HG02981 (cell line): Measurements from ENCODE around the gene SIGLEC11.
"Not testable (repeated sequence)": the region's sequence is repeated elsewhere in the genome, so short reads cannot be mapped to it uniquely, and the experiment has no call there.

Experiments used
- ATAC-seq: cut with Tn5 transposase; IDR thresholded peaks from one replicate; pipeline ENCODE4 v1.9.1; 2021; ENCODE audit warnings: mild to moderate bottlenecking, moderate library complexity; ENCODE audit not compliant: unreplicated experiment

SIGLEC11 gene

DNA sequence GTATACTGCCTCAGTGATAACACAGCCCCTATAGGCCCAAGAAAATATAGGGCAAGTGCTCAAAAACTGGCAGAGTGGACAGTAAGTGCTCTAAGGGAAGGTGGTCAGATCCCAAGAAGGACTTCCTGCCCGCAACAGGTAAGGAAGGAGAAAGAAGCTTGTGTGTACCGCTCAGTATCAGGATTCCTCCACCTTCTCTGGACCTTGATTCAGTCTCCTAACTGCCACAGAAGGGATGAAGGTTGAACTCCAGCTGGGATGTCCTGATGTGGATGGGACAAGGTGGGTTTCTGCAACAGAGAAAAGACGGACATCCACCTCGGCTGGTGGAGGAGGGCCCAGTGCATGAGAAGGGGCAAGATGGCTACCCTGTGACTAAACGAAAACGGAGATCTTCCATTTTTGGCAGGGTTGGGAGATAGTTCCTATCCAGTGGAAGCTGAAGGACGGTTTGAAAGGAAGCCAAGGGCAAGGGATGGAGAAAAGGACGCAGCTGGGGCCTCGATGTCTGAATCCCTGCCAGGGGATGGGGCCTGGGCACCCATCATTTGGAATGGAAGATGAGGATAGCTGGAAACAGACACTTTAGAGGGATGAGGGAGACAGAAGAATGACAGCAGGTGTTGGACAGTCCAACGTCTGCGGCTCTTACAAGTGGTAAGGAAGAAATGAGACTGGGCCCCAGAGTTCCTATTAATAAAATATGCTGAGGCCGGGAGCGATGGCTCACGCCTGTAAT is 33.3 kb downstream of the SIGLEC11 start:
- ATAC-seq: no peak

DNA sequence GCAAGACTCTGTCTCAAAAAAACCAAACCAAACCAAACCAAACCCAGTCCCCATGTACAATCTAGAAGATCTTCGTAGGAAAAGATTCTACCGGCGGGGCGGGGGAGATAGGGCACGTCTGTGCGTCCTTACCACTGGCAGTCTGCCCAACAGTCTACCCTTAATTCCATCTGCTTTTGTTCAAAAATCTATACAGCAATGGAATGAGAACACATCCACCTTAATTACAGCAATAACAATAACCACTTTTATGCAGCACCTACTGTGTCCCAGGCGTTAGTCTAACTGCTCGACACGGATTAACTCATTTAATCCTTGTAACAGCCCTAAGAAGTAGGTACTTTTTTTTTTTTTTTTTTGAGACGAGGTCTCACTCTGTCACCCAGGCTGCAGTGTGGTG is 34.5 kb downstream of the SIGLEC11 start:
- no peak for ATAC-seq

DNA sequence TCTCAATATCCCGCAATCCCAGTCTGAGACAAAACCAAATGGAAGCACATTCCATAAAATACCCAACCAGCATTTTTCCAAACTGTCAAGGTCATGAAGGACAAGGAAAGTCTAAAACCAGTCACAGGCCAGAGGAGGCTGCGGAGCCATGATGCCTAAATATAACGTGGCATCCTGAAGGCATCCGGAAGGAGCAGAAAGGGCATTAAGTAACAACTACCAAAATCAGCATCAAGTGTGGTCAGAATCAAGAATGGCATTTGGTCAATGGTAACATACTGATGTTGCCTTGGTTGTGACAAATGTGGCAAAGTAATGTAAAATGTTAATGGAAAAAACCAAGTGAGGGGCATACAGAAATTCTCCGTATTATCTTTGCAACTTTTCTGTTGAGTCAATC is 35.5 kb downstream of the SIGLEC11 start:
- no peak for ATAC-seq

DNA sequence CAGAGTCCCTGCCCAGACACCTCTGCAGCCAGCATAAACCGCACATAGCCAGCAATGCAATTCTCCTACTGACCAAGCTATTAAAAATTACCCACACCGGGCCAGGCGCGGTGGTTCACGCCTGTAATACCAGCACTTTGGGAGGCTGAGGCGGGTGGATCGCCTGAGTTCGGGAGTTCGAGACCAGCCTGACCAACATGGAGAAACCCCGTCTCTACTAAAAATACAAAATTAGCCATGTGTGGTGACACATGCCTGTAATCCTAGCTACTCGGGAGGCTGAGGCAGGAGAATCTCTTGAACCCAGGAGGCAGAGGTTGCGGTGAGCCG is 36.1 kb downstream of the SIGLEC11 start:
- ATAC-seq: not testable (repeated sequence)

DNA sequence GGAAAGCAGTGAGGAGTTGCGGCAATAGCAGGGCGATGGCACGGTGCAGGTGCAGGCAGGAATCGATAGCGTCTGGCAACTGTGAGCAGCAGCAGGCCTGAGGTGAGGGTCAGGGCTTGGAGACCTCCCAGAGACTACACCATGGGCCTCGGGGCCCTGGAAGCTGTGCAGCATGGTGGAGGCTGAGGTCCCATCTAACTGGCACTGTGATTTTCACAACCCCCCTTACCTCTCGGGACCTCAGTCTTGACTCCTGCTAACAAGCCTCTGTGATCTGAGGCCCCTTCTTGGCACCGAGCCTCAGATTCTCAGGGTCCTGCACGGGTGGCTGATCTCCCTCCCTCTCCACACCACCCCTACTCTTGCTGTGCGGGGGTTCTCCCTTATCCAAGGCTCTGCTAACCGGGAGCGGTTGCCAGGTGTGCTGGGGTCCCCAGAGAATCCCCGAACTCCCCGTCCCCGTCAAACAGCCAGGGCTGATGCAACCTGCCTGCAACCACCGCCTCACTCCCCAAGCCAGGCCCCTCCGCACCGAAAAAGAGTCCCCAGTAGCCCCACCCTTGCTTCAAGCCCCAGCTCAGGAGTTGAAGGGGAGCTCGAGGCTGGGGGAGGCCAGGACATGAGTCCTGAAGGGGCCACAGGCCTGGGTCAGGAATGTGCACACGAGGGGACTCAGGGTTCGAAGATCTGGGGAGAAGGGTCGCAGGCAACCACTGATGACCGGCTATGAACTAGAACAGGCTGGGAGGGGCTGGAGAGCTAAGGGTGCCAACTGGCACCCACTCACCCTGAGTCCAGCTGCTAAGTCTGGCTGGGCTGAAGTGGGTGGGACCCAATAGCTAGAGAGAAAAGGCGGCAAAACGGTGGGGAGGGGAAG is 36.7 kb downstream of the SIGLEC11 start:
- ATAC-seq: no peak

DNA sequence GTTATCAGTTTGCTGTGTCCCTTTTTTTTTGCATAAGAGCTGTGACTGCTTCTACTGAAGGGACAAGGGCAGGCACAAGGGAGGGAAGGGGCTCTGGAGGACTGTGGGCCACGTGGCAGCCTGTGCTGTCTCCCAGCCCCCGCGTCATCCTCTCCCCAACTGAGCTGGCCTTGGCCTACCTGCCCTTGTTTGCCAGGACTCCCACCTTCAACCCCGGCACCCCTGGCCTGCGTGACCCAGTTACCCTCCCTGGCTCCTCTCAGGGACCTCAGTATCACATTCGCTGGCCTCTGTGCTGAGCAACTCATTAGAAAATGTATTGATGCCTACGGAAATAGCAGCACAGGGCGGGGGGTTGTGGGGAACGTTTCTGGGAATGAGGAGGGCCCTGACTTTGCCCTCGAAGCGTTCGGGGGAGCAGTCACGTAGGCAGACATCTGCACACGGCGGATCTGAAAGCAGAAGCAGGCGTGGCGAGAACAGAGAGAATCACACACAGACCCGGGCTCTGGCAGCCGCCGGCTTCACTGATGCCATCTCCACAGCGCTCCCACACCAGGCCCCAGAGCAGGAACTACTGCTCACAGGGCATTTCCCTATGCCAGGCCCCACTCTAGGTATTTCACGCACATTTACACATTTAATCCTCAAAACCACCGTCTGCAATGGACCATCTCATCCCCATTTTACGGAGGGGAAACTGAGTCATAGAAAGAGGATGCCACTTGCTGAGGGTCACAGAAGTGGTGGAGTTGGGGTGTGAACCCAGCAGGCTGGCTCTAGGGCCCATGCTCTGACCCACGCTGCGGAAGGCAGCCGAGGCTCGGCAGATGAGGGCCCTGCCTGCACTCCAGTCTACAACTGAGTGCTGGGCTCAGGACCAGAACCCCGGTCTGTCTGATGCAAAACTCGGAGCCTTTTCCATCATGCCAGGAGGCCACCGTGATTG is 37.6 kb downstream of the SIGLEC11 start:
- no peak for ATAC-seq

DNA sequence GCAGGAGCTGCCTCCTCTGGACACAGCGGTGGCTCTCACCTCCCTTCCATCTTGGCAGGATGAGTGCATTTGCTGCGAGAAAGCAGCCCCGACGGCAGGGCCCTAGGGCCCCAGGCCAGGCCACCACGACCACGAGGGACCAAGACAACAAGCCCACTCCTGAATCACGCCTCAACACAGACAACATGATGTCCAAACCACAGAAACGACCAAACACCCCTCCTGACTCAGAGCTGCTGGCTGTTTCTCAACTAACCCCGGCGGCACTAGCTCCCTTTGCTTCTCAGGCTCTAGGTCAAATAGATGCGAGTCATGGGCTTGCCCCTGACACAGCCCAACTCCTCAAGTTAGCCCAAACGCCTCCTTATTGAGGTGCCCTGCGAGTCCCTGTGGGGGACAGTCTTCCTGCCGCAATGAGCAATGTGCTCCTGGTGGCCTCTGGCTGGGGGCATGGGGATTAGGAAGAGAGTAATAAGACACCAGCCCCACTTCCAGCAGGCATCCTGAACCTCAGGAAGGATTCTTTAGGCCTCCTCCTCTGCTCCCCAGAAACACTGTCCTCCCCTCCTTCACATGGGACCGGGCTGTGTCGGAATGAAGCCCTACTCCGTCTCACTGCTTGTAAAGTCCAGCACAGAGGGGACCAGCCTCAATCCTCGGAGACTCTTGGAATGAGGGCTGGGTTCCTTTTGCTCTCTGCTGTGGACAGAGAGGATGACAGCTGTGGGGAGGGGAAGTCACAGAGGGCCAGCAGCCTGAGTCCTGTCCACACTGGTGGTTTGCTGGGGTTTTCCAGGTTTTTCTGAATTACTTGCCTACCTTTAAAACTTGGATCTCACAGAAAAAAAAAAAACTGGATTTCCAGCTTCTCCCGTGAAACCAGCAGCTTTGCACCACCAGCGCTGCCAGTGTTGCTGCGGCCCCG is 38.8 kb downstream of the SIGLEC11 start:
- ATAC-seq: no peak

DNA sequence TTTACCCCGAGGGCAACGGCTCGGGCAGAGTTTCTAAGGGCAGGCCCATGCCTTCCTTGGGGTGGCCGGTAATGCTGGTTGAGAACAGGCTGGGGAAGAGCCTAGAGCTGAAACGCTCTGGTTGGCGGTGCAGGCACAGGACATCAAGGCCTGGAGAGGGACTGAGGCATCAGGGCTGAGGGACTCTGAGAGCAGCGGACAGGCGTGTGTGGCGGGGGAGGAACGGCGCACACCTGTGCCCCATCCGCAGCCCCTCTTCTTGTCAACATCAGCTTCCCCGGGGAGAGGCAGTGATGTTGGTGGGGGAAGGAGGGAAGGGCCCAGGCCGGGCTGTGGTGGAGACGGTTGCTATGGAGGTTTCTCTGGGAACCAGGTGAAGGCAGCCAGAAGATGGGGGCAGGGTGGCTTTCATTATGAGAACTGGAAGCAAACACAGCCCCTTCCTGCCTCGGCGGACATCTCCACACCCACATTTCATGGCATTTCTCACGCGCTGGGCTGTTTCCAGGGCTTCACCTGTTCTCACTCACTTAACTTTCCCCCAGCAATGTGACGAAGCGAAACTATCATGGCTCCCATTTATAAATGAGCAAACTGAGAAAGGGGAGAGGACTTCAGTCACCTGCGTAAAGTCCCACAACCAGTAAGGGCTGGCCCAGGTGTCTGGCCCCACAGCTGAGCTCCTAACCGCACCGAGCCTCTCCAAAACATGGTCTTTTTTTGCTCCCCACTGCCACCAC is 40.2 kb downstream of the SIGLEC11 start:
- no peak for ATAC-seq

DNA sequence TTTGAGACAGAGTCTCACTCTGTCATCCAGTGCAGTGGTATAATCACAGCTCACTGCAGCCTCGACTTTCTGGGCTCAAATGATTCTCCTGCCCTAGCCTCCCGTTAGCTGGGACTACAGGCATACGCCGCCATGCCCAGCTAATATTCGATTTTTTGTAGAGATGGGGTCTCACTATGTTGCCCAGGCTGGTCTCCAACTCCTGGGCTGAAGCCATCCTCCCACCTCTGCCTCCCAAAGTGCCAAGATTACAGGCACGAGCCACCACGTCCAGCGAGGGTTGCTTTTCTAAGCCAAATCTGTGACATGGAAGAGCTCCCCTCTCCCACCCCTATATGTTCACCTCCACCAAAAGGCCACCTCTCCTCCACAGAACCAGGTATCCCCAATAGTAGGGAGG is 42.9 kb downstream of the SIGLEC11 start:
- ATAC-seq: no peak

DNA sequence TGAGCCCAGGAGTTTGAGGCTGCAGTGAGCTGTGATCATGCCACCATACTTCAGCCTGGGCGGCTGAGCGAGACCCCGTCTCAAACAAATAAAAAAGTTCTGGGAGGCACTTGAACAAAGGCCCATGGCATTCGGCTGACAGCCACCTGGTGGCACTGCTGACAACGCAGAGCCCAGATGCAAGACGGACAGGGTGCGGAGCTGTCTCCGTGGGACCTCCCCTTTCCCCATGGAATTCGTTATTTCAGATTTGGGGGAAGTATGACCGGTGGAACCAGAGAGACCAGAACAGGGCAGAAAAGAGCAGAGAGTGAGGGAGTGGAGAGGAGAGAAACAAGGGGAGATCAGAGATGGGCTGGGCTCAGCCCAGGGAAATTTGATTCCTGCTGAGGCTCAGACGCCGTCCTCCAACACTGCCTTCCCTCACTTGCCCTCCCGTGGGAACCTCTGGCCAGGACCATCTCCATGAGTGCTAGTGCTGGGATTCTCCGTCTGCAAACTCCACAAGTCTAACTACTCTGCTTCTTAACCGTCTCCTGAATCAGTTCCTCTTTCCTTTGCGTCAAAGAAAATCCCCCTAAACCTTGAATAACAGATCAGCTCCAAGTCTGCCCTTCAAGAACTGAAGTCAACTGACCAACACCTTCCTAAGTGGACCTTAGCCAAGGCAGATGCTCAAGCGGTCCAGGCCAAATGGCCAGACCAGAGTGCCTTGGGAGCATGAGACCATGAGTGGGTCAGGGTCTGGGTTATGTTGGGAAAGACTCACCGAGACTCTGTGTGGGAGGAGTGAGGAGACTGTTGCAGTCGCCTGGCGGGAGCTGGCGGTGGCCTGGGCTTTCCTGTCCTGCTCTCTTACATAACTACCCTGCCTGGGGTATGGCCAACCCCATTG is 43.9 kb downstream of the SIGLEC11 start:
- ATAC-seq: no peak

DNA sequence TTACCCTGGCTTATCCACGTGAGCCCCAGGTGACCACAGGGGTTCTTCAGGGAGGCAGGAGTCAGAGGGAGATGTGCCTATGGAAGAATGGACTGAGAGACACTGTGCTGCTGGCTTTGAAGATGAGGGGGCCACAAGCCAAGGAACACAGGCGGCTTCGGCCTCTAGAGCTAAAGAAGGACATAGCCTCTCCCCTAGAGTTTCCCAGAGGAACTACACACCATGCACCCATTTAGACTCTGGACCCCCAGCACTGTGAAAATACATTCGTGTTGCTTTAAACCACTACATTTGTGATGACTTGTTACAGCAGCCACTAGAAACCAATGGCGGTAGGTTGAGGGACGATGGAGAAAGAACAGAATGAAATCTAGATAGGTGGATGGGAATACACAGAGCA is 45.7 kb downstream of the SIGLEC11 start:
- no peak for ATAC-seq

DNA sequence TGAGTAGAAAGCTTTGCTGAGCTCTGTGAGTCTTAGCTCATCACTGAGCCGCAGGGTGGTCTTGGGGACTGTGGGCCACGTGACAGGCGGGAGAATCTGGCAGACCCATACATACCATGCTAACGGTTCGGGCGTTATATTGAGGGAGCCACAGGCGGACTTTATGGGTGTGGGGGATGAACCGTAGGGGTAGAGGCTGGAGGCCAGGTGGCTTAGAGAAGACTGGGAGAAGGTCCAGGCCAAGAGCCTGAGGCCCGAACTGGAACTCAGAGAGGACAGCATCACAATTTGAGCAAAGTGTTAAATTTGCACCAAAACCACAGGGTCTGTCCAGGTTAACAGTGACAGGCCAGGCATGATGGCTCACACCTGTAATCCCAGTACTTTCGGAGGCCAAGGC is 47.3 kb downstream of the SIGLEC11 start:
- ATAC-seq: no peak

DNA sequence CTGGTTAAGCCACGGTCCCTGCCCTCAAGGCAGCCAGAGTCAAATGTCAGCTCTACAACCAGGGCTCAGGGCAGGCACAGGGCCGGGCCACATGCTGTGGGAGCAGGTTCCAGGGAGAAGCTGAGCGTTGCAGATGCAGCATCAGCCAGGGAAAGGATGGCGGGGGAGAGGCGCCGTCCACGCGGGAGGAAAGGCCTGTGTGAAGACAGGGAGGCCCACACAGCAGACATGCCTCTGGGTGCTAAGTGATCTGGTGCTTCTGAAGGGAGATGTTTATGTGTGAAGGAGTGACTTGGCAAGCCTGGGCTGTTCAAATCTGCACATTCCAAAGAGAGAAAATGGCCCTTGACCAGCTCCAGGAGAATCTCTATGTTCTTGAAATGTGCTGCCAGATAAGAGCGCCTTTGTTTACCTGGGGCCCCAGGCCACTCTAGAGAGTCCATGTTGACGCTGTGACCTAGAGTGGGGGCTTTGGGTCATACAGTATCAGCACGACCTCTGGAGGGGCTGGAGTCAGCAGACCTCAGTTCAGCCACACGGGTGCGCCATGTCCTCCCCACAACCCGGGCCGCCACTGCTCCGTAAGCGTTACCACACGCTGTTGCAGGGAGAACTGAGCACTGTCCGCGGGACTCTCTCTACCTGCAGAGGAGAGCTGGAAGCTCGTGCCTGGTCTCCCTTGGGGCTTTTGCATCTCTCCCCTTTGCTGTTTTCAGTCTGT is 47.8 kb downstream of the SIGLEC11 start:
- ATAC-seq: no peak

DNA sequence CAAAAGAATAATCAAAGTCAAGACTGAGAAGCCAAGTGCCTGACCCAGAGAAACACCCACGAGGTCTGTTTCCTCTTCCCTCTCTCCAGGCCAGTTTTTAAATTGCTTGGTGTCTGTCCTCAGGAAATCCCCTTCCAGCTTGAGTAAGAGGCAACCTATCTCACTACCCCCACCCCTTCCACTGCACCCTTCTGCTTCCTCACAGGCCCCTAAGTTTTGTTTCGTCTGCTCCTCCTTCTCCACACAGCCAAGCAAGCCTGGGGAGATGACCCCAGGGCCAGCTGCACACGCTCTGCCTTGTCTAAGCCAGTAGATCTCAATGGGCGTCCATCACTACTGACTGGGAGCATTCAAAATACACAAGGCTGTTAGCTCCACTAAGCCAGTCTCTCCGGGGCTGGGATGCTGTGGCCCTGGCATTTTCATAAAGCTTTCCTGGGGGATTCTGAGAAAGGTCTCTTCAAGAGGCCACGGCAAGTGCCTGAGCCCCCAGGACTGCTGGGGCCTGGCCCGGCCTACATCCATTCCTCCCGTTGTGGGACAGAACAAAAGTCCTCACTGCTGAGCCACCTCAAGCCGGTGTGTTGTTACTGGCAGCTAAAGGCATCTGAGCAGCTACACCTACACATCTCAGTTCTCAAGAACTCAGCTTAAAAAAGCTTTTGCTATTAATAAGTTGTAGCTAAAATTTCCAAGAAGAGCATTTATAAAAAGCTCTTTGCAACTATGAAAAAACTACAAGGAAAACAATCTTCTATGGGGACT is 49.4 kb downstream of the SIGLEC11 start:
- ATAC-seq: no peak

DNA sequence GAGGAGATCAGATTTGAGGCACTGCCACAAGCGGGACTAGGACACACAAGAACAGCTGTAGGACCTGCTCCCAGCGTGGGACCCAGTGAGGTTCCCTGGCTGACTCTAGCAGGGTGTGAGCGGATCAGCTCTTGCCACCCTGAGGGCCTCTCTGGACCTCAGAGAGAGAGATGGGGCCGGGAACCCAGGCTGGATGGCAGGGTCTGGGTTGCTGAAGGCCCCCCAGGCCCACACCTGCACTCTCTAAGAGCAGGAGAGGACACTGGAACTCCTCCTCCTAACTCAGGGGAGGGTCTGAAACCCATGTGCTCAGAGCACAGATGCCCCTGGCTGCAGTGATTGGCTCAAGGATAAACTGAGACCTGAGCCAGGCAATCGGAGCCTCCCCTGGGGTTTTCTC is 50.8 kb downstream of the SIGLEC11 start:
- no peak for ATAC-seq

DNA sequence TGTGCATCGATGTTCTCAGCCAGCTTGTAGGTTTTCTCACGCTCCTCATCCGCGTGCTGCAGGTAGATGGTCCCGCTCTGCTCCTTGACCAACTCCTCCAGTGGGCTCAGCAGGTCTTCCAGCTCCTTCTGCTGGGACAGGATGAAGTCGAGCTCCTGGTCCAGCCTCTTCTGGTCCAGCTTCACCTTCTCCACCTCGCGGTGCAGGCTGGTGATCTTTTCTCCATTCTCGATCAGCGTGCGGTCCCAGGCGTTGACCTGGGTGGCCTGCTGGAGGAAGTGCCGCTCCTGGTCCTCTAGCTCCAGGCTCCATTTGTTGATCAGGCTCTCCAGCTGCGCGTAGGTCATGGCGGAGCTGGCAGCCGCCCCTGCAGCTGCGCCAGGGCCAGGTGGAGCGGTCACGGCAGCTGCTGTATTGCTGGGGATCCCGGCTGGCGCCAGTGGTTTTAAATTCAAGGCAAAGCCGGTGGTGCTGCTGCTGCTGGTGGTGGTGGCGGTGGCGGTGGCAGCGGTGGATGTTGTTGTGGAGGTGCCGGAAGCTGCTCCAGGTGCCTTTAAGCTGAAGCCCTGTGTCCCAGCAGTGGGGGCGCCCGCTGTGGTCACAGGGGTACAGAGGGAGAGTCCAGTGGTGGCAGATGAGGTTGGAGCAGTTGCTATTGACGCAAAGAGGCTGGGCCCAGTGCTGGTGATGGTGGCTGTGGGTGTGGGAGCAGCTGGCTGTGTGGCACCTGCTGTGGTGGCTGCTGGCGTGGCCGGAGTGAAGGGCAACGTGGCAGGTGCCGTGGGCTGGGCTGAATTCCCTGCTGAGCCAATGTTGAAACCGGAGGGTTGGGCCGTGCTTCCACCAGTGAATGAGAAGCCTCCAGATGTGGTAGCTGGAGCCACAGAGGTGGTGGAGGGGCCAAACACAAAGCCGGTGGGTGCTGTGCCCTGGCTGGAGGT is 52.2 kb downstream of the SIGLEC11 start:
- ATAC-seq: no peak
